ENCODE results near the gene PGAM5. TPM values are rescaled to one million over a fixed set of nuclear protein-coding genes. Genes with fewer than 3 reads are reported as not detected.

PGAM5 gene
- total RNA-seq, 1 experiment from 2014 or later = 112 TPM

DNA sequence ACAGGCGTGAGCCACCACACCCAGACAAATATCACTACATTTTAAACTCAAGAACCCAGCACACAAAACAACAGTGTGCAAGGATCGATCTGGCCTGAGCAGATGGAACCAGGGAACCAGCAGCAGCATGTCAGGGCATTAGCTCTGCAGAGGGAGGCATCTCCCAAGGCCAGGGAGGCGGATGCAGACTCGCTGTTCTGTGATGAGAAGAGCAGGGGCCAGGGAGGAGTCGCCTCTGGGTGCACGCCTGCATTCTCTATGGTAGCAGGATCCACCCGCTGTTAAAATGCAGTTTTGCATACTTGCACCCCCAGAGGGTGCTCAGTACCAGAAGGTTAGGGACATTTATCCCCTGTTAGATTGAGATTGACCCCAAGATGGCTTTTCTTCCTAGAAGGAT lies 17.9 kb downstream of the PGAM5 start:
- H2AFZ ChIP-seq (ENCODE audit: low read length) = no peak overlapping the region
- H3K4ac ChIP-seq (ENCODE audit: low read depth, low read length) = no peak overlapping the region
- Mint-ChIP-seq H3K9me3 (peaks cover 13 to 16% of the 10 kb centered on the region in 2 experiments), H3K27ac (peak overlapping the region in 1 of 3 experiments; percentile 91; a peak in 3 of 7 replicates), H3K27me3 (ENCODE audit: low read depth) (no peaks in the 10 kb centered on the region), H3K36me3 (ENCODE audit: insufficient read depth in 1 of 3, low read depth in 3 of 3) (peaks cover 79 to 95% (median 94%) of the 10 kb centered on the region in 3 experiments), H3K4me1 (no peaks in the 10 kb centered on the region), H3K4me3 (peak overlapping the region in 1 of 2 experiments; percentile 14; a peak in 1 of 5 replicates)
- no peak overlapping the region for H4K5ac ChIP-seq (ENCODE audit: insufficient read length, low read depth, low read length)
- no peak overlapping the region for H3K9ac ChIP-seq (ENCODE audit: extremely low read depth, insufficient read length, low read length)
- no peak overlapping the region for H3K14ac ChIP-seq (ENCODE audit: insufficient read depth, low read length)
- TF ChIP-seq, protein P1, sequence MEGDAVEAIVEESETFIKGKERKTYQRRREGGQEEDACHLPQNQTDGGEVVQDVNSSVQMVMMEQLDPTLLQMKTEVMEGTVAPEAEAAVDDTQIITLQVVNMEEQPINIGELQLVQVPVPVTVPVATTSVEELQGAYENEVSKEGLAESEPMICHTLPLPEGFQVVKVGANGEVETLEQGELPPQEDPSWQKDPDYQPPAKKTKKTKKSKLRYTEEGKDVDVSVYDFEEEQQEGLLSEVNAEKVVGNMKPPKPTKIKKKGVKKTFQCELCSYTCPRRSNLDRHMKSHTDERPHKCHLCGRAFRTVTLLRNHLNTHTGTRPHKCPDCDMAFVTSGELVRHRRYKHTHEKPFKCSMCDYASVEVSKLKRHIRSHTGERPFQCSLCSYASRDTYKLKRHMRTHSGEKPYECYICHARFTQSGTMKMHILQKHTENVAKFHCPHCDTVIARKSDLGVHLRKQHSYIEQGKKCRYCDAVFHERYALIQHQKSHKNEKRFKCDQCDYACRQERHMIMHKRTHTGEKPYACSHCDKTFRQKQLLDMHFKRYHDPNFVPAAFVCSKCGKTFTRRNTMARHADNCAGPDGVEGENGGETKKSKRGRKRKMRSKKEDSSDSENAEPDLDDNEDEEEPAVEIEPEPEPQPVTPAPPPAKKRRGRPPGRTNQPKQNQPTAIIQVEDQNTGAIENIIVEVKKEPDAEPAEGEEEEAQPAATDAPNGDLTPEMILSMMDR (conservative IDR thresholded peaks at IDR 0.05) = no peak
- no peaks in the 10 kb centered on the region for H4K20me1 ChIP-seq (ENCODE audit: control insufficient read depth, insufficient read depth, insufficient read length)
- H3K27me3 ChIP-seq (ENCODE audit: insufficient read depth, low read length) = no peaks in the 10 kb centered on the region
- H4K91ac ChIP-seq (ENCODE audit: insufficient read length, low read depth, low read length) = no peak overlapping the region
- no peak overlapping the region for H4K8ac ChIP-seq (replicated peaks; ENCODE audit: insufficient read length, low read depth, low read length)
- H3K23me2 ChIP-seq (ENCODE audit: insufficient read length, low read depth, low read length, poor library complexity, severe bottlenecking) = no peaks in the 10 kb centered on the region
- no peaks in the 10 kb centered on the region for H3K79me2 ChIP-seq (ENCODE audit: insufficient read depth, low read length)
- no peaks in the 10 kb centered on the region for H3K4me1 ChIP-seq (ENCODE audit: insufficient read depth, low read length)
- H2AK5ac ChIP-seq (ENCODE audit: insufficient read length, low read length) = no peak overlapping the region
- H2BK15ac ChIP-seq (ENCODE audit: low read depth, low read length) = no peak overlapping the region
- H3K27ac ChIP-seq (ENCODE audit: insufficient read length, low read depth, low read length) = no peak overlapping the region
- H3K9me3 ChIP-seq (ENCODE audit: control insufficient read depth, low read depth, low read length) = no peaks in the 10 kb centered on the region
- no peak for DNase-seq
- H3K79me1 ChIP-seq (ENCODE audit: insufficient read depth, low read depth, low read length, poor library complexity, severe bottlenecking) = no peaks in the 10 kb centered on the region
- no peak overlapping the region for H2BK120ac ChIP-seq (ENCODE audit: low read depth, low read length, poor library complexity, severe bottlenecking)
- H3K18ac ChIP-seq (ENCODE audit: insufficient read length, low read depth, low read length) = no peak overlapping the region
- H2BK5ac ChIP-seq (ENCODE audit: insufficient read length, low read length) = no peak overlapping the region
- no peak overlapping the region for H3K4me2 ChIP-seq (ENCODE audit: insufficient read depth, insufficient read length, low read length)
- H3K56ac ChIP-seq (ENCODE audit: insufficient read length, low read depth, low read length) = no peak overlapping the region
- H2BK20ac ChIP-seq (ENCODE audit: low read depth, low read length, poor library complexity, severe bottlenecking) = no peak overlapping the region
- H3T11ph ChIP-seq (ENCODE audit: low read length) = no peak overlapping the region
- no CpG with 5 or more reads among the region's 7 CpGs for WGBS (ENCODE audit: extremely low coverage, insufficient read length, low lambda C conversion rate)
- H2BK12ac ChIP-seq (ENCODE audit: insufficient read length, low read depth, low read length) = no peak overlapping the region
- no peak overlapping the region for H3K23ac ChIP-seq (ENCODE audit: insufficient read length, low read depth, low read length)

All from H9 (cell line).